OCI-LY1 (cell line): ENCODE data around the gene ITGAV.

Source experiments
- EZH2 ChIP-seq: fragments of 200-600 bp; sonication (generic), shearing (Covaris generic); IDR thresholded peaks from 2 replicates; pipeline ENCODE4 v1.8.0; 2017; ENCODE audit warnings: borderline replicate concordance, mixed run types, mild to moderate bottlenecking, antibody characterized with exemption, low read length, moderate library complexity, mixed read lengths
- TF ChIP-seq, protein P1 (sequence below): fragments of 200-600 bp; sonication (generic), shearing (Covaris generic); IDR thresholded peaks from 2 replicates; pipeline ENCODE4 v1.5.1; 2017; ENCODE audit warnings: mild to moderate bottlenecking, antibody characterized with exemption, low read length, moderate library complexity, mixed read lengths

DNA sequence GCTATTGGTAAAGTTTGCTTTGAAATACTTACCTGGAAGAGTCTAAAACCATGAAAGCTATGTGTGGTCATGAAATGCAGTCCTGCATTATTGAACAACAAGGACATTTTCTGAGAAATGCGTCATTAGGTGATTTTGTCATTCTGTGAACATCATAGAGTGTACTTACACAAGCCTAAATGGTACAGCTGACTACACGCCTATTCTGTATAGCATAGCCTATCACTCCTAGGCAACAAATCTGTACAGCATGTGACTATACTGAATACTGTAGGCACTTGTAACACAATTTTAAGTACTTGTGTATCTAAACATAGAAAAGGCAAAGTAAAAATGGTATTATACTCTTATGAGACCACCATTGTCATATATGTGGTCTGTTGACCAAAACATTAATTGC is 112.2 kb downstream of the ITGAV start:
- no peak for TF ChIP-seq EZH2
- TF ChIP-seq, protein P1, sequence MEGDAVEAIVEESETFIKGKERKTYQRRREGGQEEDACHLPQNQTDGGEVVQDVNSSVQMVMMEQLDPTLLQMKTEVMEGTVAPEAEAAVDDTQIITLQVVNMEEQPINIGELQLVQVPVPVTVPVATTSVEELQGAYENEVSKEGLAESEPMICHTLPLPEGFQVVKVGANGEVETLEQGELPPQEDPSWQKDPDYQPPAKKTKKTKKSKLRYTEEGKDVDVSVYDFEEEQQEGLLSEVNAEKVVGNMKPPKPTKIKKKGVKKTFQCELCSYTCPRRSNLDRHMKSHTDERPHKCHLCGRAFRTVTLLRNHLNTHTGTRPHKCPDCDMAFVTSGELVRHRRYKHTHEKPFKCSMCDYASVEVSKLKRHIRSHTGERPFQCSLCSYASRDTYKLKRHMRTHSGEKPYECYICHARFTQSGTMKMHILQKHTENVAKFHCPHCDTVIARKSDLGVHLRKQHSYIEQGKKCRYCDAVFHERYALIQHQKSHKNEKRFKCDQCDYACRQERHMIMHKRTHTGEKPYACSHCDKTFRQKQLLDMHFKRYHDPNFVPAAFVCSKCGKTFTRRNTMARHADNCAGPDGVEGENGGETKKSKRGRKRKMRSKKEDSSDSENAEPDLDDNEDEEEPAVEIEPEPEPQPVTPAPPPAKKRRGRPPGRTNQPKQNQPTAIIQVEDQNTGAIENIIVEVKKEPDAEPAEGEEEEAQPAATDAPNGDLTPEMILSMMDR = no peak
